Choroid plexus epithelial cell (primary cell): ENCODE results near the gene S1PR2.
A peak's percentile ranks its signal among the peaks of the same experiment; 100 is the strongest.

ENCODE experiments used
- DNase-seq: peaks from one replicate; pipeline ENCODE4 v3.0.0-alpha.2; 2010; ENCODE audit warnings: low read depth
- H3K4me3 ChIP-seq: 2 replicates; pipeline ENCODE4 v1.5.1; 2011; ENCODE audit warnings: low read depth, mild to moderate bottlenecking, control low read depth, low read length, moderate library complexity
- TF ChIP-seq, protein P1 (sequence below): conservative IDR thresholded peaks from 2 replicates; pipeline ENCODE4 v1.5.1; 2011; ENCODE audit warnings: low read depth, mild to moderate bottlenecking, control low read depth, inconsistent platforms, low read length, moderate library complexity

S1PR2 gene

DNA sequence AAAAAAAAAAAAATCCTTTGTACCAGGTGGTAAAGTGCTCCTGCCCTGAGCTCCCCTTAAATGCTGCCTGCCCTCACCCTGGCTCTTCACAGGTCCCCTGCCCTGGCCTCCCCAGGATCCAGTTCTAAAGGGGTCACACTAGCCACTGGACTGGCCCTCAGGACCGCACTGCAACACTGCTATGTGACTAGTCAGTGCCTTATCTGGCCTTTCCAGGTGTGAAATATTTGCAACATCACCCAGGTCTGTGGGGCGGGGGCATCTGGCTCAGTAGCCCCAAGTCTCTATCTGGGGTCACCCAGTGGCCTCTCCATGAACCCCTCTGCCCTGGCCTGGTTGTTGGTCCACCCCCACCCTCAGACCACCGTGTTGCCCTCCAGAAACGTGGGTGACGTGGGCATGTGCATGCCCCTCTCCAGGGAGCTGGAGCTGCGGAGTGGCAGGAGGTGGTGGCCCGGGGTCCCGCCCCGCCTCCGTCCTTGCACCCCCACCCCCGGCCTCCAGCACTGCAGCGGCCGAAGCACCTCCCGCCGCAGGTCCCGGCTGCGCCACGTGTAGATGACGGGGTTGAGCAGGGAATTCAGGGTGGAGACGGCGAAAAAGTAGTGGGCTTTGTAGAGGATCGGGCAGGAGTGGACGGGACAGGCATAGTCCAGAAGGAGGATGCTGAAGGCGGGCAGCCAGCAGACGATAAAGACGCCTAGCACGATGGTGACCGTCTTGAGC, 7.5 kb downstream of the S1PR2 start:
- TF ChIP-seq, protein P1, sequence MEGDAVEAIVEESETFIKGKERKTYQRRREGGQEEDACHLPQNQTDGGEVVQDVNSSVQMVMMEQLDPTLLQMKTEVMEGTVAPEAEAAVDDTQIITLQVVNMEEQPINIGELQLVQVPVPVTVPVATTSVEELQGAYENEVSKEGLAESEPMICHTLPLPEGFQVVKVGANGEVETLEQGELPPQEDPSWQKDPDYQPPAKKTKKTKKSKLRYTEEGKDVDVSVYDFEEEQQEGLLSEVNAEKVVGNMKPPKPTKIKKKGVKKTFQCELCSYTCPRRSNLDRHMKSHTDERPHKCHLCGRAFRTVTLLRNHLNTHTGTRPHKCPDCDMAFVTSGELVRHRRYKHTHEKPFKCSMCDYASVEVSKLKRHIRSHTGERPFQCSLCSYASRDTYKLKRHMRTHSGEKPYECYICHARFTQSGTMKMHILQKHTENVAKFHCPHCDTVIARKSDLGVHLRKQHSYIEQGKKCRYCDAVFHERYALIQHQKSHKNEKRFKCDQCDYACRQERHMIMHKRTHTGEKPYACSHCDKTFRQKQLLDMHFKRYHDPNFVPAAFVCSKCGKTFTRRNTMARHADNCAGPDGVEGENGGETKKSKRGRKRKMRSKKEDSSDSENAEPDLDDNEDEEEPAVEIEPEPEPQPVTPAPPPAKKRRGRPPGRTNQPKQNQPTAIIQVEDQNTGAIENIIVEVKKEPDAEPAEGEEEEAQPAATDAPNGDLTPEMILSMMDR: no peak
- no peak overlapping the region for H3K4me3 ChIP-seq
- no peak for DNase-seq

DNA sequence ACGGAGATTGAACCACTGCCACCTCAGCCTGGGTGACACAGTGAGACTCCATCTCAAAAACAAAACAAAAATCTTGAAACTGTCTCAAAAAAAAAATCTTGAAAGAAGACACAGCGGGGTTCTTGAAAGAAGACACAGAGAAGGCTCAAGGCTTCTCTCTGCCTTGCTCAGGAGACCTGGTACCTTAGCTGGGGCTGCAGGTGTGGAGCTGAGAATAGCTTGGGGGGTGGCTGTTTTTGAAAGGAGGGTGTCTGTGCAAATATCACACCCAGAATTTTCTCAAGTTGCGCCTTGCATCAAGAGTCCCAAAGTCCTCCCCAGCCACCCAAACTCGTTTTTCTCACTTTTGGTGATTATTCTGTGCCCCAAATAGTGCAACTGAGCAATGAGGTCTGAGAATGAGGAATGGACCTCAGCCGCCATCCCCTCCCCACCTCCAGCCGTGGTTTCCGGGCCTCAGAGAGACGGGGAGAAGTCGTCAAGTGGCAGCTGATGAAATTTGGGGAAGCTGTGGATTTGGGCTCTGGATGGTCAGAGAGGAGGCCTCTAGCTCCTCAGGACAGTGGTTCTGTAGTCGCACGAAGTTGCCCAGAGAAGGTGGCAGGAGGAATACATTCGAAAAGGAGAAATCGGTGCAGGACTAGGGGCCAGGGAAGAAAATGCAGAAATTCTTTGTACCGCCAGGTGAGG, 8.8 kb downstream of the S1PR2 start:
- no peak for DNase-seq
- H3K4me3 ChIP-seq: no peak overlapping the region
- TF ChIP-seq, protein P1: no peak

DNA sequence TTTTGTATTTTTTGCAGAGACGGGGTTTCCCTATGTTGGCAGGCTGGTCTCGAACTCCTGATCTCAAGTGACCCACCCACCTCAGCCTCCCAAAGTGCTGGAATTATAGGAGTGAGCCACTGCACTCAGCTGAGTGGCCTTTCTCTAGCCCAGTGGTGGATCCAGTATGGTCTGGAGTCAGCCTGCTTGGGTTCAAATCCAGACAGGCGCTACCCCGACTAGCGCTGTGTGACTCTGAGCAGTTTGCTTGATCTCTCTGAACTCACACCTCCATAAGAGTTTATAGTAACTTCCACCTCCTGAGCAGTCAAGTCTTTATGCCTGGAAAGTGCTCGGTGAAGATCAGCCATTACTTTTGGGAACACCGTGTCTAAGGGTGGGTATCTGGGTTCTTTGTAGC, 10.4 kb downstream of the S1PR2 start:
- no peak for DNase-seq
- H3K4me3 ChIP-seq: no peak overlapping the region
- TF ChIP-seq, protein P1: no peak

- peak; percentile 71 for DNase-seq
- TF ChIP-seq, protein P1: peak; percentile 56
- no peak overlapping the region for H3K4me3 ChIP-seq
Observed at GRCh38 chr19:10219678-10220077, 11.5 kb downstream of the S1PR2 start.

DNA sequence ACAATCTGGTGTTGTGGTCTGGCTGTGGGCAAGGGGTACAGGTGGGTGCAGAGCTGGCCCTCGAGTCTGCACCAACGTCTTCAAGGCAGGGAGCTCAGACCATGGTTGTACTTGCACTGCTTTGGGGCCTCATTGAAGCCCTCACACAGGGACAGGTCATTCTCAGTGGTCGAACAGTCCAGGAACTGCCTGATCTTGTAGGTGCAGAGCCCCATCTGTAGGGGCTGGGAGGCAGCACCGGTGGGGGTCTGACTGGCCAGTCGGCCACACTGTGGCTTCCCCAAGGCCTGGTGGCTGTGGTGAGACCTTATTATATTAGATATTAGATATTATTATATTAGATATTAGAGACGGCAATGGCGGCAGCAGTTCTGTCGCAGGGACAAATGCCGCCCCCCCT, 14.0 kb downstream of the S1PR2 start:
- TF ChIP-seq, protein P1: no peak
- DNase-seq: no peak
- H3K4me3 ChIP-seq: no peak overlapping the region

- H3K4me3 ChIP-seq: no peak overlapping the region
- peak; percentile 51 for DNase-seq
- TF ChIP-seq, protein P1: no peak
Observed at GRCh38 chr19:10214784-10215183, 16.3 kb downstream of the S1PR2 start.
